Tibial nerve (tissue), 4 donors: ENCODE results near the gene ARHGEF16.

Experiments
- EP300 ChIP-seq, 2 donors: sonication (generic); formaldehyde crosslinking; IDR thresholded peaks; one replicate each; pipeline ENCODE4 v1.6.1; 2017; ENCODE audit warnings: antibody characterized with exemption in 2 of 2, mild to moderate bottlenecking in 1 of 2
- POLR2A ChIP-seq, 2 donors: fragments of 450-650 bp; IDR thresholded peaks; one replicate each; pipeline ENCODE4 v1.6.1; 2017; ENCODE audit warnings: antibody characterized with exemption in 2 of 2, mild to moderate bottlenecking in 2 of 2, moderate library complexity in 2 of 2
- TF ChIP-seq, protein P1 (sequence below), 5 experiments: fragments of 200-600 bp in 3 of 5; fragments of 450-650 bp in 2 of 5; sonication (generic) in 3 of 5; IDR thresholded peaks; one replicate each; pipeline ENCODE4 v1.5.1; 2016 to 2019; ENCODE audit warnings: antibody characterized with exemption in 5 of 5, mild to moderate bottlenecking in 3 of 5, moderate library complexity in 2 of 5

DNA sequence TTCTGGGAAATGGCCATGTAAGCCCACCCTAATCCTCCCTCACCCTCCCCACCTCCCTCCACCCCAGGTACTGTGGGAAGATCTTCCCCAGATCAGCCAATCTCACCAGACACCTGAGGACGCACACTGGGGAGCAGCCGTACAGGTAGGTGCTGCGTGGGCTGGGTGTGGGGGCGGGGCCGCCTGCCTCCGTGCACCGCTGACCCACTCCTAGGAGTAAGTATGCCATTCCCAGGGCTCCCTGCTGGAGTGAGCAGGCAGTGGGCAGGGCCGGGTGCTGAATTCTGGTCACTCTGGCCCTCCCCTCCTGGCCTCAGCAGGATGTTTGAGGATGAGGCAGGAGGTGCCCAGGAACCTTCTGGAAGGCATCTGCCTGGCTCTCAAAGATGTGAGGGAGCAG lies 35.9 kb upstream of the ARHGEF16 start:
- TF ChIP-seq, protein P1, sequence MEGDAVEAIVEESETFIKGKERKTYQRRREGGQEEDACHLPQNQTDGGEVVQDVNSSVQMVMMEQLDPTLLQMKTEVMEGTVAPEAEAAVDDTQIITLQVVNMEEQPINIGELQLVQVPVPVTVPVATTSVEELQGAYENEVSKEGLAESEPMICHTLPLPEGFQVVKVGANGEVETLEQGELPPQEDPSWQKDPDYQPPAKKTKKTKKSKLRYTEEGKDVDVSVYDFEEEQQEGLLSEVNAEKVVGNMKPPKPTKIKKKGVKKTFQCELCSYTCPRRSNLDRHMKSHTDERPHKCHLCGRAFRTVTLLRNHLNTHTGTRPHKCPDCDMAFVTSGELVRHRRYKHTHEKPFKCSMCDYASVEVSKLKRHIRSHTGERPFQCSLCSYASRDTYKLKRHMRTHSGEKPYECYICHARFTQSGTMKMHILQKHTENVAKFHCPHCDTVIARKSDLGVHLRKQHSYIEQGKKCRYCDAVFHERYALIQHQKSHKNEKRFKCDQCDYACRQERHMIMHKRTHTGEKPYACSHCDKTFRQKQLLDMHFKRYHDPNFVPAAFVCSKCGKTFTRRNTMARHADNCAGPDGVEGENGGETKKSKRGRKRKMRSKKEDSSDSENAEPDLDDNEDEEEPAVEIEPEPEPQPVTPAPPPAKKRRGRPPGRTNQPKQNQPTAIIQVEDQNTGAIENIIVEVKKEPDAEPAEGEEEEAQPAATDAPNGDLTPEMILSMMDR (IDR thresholded peaks at IDR 0.05) = no peak
- no peak for TF ChIP-seq POLR2A (IDR thresholded peaks at IDR 0.05)
- no peak for TF ChIP-seq EP300 (IDR thresholded peaks at IDR 0.05)
